PC-3 (cell line): ENCODE measurements around the gene PPIL1. TPM values are rescaled to one million over a fixed set of nuclear protein-coding genes. Genes with fewer than 3 reads are reported as not detected.

Experiments used
- ATAC-seq: fragments of 200-7000 bp; cut with Tn5 transposase; 2 replicates; pipeline ENCODE4 v1.9.1; 2020; ENCODE audit warnings: mild to moderate bottlenecking, moderate library complexity
- Bru-seq: library from RNA; stranded (reverse); fragments of 400-500 nt; gene quantifications from one replicate; lab custom pipeline; 2021; lab: Mats Ljungman, UMichigan
- BruChase-seq, 2 experiments: library from RNA; stranded (reverse); fragments of 400-500 nt; gene quantifications; one replicate each; lab custom pipeline; 2021; lab: Mats Ljungman, UMichigan
- BruUV-seq: library from RNA; stranded (reverse); fragments of 400-500 nt; replicated peaks from 2 replicates; lab custom pipeline; 2021; lab: Mats Ljungman, UMichigan
- CTCF ChIA-PET: fragments of 300-600 bp; sonication (Branson Sonifier 250); formaldehyde crosslinking; loops from one replicate; lab custom pipeline; 2022; ENCODE audit warnings: antibody characterized with exemption; lab: Charles Lee
- POLR2A ChIA-PET: fragments of 300-600 bp; sonication (Branson Sonifier 250); formaldehyde crosslinking; loops from one replicate; lab custom pipeline; 2022; ENCODE audit warnings: antibody characterized with exemption; ENCODE audit not compliant: unreplicated experiment; lab: Charles Lee
- DNase-seq: peaks from one replicate; pipeline ENCODE4 v3.0.0-alpha.2; 2015
- H2AFZ ChIP-seq: fragments of 300-600 bp; sonication (generic); 2 replicates; pipeline ENCODE4 v1.6.0; 2016; ENCODE audit warnings: antibody characterized with exemption, low read length
- H3F3A ChIP-seq: fragments of 300-600 bp; sonication (generic); one replicate; pipeline ENCODE4 v1.6.0; 2017; ENCODE audit warnings: antibody characterized with exemption, low read length, control low read depth, mild to moderate bottlenecking; ENCODE audit not compliant: unreplicated experiment
- H3K27ac ChIP-seq: fragments of 300-600 bp; sonication (generic); 2 replicates; pipeline ENCODE4 v1.5.1; 2016; ENCODE audit warnings: mild to moderate bottlenecking, low read length
- H3K27me3 ChIP-seq: fragments of 300-600 bp; sonication (generic); 2 replicates; pipeline ENCODE4 v1.6.1; 2016; ENCODE audit warnings: low read length, mixed read lengths
- H3K36me3 ChIP-seq: fragments of 300-600 bp; sonication (generic); 2 replicates; pipeline ENCODE4 v1.6.1; 2016; ENCODE audit warnings: low read depth, mixed run types, low read length, mixed read lengths
- H3K4me1 ChIP-seq: fragments of 300-600 bp; sonication (generic); 2 replicates; pipeline ENCODE4 v1.5.1; 2016; ENCODE audit warnings: low read length; ENCODE audit not compliant: insufficient read depth
- H3K4me2 ChIP-seq: fragments of 300-600 bp; sonication (generic); 2 replicates; pipeline ENCODE4 v1.6.0; 2016; ENCODE audit warnings: low read length
- H3K4me3 ChIP-seq: fragments of 300-600 bp; sonication (generic); 2 replicates; pipeline ENCODE4 v1.5.1; 2016; ENCODE audit warnings: mild to moderate bottlenecking, low read length, mixed read lengths
- H3K79me2 ChIP-seq: fragments of 300-600 bp; sonication (generic); 2 replicates; pipeline ENCODE4 v1.6.1; 2017; ENCODE audit warnings: low read length, mixed read lengths
- H3K9ac ChIP-seq: fragments of 300-600 bp; sonication (generic); 2 replicates; pipeline ENCODE4 v1.6.0; 2016; ENCODE audit warnings: mild to moderate bottlenecking, low read length
- H3K9me2 ChIP-seq: fragments of 300-600 bp; sonication (generic); replicated peaks from 2 replicates; pipeline ENCODE4 v1.6.1; 2016; ENCODE audit warnings: mixed run types, low read length, mixed read lengths
- H3K9me3 ChIP-seq: fragments of 300-600 bp; sonication (generic); 2 replicates; pipeline ENCODE4 v1.6.1; 2016; ENCODE audit warnings: low read length, mixed read lengths
- H4K20me1 ChIP-seq: fragments of 300-600 bp; sonication (generic); 2 replicates; pipeline ENCODE4 v1.6.1; 2016; ENCODE audit warnings: low read length, mixed read lengths
- EZH2 ChIP-seq: fragments of 300-600 bp; sonication (generic); IDR thresholded peaks from one replicate; pipeline ENCODE4 v1.6.1; 2017; ENCODE audit warnings: antibody characterized with exemption, mild to moderate bottlenecking, low read length; ENCODE audit not compliant: unreplicated experiment
- EZH2phosphoT487 ChIP-seq: fragments of 300-600 bp; sonication (generic); IDR thresholded peaks from 2 replicates; pipeline ENCODE4 v1.6.1; 2018; ENCODE audit warnings: mild to moderate bottlenecking, antibody characterized with exemption, low read length, borderline replicate concordance
- intact Hi-C: fragments of 100-400 bp; cut with micrococcal nuclease; formaldehyde crosslinking; loops from 2 replicates; pipeline ENCODE4 v1.9.0; 2023
- long read RNA-seq: library from polyadenylated mRNA; unstranded; transcript quantifications from one replicate; pipeline ENCODE4 v2.0.0, GENCODE V29; 2021; ENCODE audit not compliant: unreplicated experiment
- total RNA-seq: library from RNA; depleted of rRNA; stranded (reverse); fragments of >200 nt; gene quantifications from 2 replicates; pipeline ENCODE4 v1.2.3, GENCODE V29; 2014; rRNA removed
- TF ChIP-seq, protein P1 (sequence below): fragments of 300-600 bp; sonication (generic); conservative IDR thresholded peaks from 2 replicates; pipeline ENCODE4 v1.5.1; 2017; ENCODE audit warnings: antibody characterized with exemption, low read depth, mild to moderate bottlenecking, low read length

The PPIL1 gene
- total RNA-seq (37.3 and 39.9 TPM in 2 replicates), Bru-seq, nascent RNA (percentile 75 among the genes with signal in this experiment), BruChase-seq, experiment 1, labeled RNA remaining after a 6-hour chase (percentile 78 among the genes with signal in this experiment), BruChase-seq, experiment 2, labeled RNA remaining after a 2-hour chase (percentile 67 among the genes with signal in this experiment)
- long read RNA-seq, transcript PPIL1-201 (4 exons, 1,739 nt): major isoform, 29 of 42 reads
- long read RNA-seq, partial matches to known transcripts: 13 of 42 reads
- long read RNA-seq, other reads (novel, unspliced or antisense): 0 of 42 reads

DNA sequence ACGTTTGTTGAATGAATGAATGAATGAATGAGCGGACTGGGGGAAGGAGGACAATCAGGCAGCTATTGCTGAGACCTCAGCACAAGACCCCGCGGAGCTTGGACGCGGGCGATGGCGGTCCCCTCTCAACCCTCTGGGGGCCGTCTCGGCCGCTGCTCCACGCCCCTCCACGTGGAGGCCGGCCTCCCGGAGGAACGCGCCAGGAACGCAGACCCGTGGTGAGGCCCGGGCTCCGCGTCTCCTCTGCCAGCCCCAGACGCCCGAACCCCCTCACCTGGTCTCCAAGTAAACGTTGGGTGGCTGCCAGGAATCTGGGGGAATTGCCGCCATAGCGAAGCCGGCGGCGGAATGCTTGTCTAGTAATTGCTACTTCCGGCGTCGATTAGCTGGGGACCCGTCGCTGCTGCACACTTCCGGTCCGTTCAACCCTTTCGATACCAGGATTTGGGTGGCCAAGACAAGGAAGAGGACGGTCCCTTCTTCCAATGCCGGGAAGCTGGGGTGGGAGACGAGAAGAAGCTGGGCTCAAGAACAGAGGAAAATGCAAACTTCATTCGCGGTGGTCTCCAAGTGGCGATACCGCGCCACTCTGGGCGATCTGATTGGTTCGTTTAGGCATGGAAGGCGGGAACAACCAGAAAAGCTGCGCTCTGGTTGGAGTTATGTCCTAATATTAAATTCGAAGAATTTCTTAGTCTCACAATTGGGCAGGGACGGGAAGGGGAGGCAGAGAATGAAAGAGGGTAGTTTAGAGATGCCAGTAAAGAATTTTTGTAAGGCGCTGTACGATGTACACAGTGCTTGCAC, at the start of gene PPIL1:
PPIL1 (minus strand) TSS at position 361 of the 807 bp plus-strand sequence; CDS start at position 330, 31 bp downstream.
- ChIA-PET POLR2A (interaction anchor here (0.5 to 0.7 kb wide), 2 partner anchors 76 to 354 kb away, joined by 3 read pairs; no protein-coding TSS in a partner anchor), CTCF (interaction anchor here (0.5 to 1.4 kb wide), 4 partner anchors 11 to 162 kb away, joined by 3 to 7 read pairs (median 4); no protein-coding TSS in a partner anchor)
- intact Hi-C loops: loop anchor here (1.0 kb wide), 1 partner anchor 11 kb away; the partner anchor contains the start of gene C6orf89
- H3K9ac ChIP-seq: peak within 1 kb of the TSS; percentile 95
- ATAC-seq (peak; percentile 93), DNase-seq (peak; percentile 93)
- H3F3A ChIP-seq: no peaks in the 10 kb centered on the region
- peak within 1 kb of the TSS; percentile 90 for H3K4me2 ChIP-seq
- H3K27me3 ChIP-seq: no peaks in the 10 kb centered on the region
- no peaks in the 10 kb centered on the region for H3K9me2 ChIP-seq
- peaks cover 18% of the 10 kb centered on the region for H3K4me1 ChIP-seq
- peaks cover 9% of the 10 kb centered on the region for H3K36me3 ChIP-seq
- H2AFZ ChIP-seq: peak within 1 kb of the TSS; percentile 90
- peaks cover 34% of the 10 kb centered on the region for H3K79me2 ChIP-seq
- H3K4me3 ChIP-seq: peak within 1 kb of the TSS; percentile 92
- no peaks in the 10 kb centered on the region for H4K20me1 ChIP-seq
- H3K9me3 ChIP-seq: no peaks in the 10 kb centered on the region
- H3K27ac ChIP-seq: peak within 1 kb of the TSS; percentile 86
- TF ChIP-seq EZH2phosphoT487 (no peak), EZH2 (no peak)
- TF ChIP-seq, protein P1, sequence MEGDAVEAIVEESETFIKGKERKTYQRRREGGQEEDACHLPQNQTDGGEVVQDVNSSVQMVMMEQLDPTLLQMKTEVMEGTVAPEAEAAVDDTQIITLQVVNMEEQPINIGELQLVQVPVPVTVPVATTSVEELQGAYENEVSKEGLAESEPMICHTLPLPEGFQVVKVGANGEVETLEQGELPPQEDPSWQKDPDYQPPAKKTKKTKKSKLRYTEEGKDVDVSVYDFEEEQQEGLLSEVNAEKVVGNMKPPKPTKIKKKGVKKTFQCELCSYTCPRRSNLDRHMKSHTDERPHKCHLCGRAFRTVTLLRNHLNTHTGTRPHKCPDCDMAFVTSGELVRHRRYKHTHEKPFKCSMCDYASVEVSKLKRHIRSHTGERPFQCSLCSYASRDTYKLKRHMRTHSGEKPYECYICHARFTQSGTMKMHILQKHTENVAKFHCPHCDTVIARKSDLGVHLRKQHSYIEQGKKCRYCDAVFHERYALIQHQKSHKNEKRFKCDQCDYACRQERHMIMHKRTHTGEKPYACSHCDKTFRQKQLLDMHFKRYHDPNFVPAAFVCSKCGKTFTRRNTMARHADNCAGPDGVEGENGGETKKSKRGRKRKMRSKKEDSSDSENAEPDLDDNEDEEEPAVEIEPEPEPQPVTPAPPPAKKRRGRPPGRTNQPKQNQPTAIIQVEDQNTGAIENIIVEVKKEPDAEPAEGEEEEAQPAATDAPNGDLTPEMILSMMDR: no peak
- no TSS peak for BruUV-seq

DNA sequence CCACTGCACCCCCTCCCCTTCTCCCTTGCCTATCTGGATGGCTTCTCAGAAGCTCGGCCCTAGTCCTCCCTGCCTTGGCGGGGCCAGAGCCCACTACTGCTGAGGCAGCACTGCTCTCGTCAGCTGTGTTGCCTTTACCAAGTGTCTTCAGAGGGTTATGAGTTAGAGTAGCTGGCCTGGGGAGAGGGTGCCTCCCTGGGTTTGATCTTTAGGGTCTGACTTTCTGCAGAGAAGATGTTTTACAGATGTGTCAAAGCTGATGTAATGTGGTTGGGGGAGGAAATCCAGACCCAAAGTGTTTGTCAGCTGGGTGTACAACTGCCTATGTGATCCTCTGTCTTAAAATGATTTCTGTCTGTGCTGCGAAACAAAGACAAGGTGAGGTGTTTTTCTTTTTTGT, 49.5 kb upstream of the PPIL1 start:
- no peak overlapping the region for H3K27ac ChIP-seq
- peaks cover 16% of the 10 kb centered on the region for H3K4me1 ChIP-seq
- ChIA-PET CTCF (no interaction called here), POLR2A (no interaction called here)
- no peaks in the 10 kb centered on the region; the same call in 1 of the 2 replicates for H3K36me3 ChIP-seq
- H3K9me2 ChIP-seq: no peaks in the 10 kb centered on the region
- H3K4me2 ChIP-seq: no peak overlapping the region
- DNase-seq (no peak), ATAC-seq (no peak)
- H3K9me3 ChIP-seq: no peaks in the 10 kb centered on the region
- H4K20me1 ChIP-seq: no peaks in the 10 kb centered on the region
- H3K9ac ChIP-seq: no peak overlapping the region
- no peak overlapping the region for H3K4me3 ChIP-seq
- intact Hi-C loops: no loop called here
- H3K27me3 ChIP-seq: no peaks in the 10 kb centered on the region
- H3F3A ChIP-seq: no peaks in the 10 kb centered on the region
- TF ChIP-seq EZH2phosphoT487: no peak
- TF ChIP-seq, protein P1: no peak
- H3K79me2 ChIP-seq: no peaks in the 10 kb centered on the region
- BruUV-seq: no TSS peak
- no peak overlapping the region for H2AFZ ChIP-seq
